ENCODE data around the gene FBRSL1.

FBRSL1 gene

GRCh38 chr12:132465269-132466190 is 24.4 kb upstream of the FBRSL1 start:
- Histone ChIP-seq H3K18ac (ENCODE audit: low read length) (peak overlapping the region; percentile 55), H4K91ac (ENCODE audit: low read depth, low read length, poor library complexity) (no peak overlapping the region), H3K14ac (ENCODE audit: low read length) (no peak overlapping the region), H2BK12ac (ENCODE audit: low read length) (no peak overlapping the region), H2AFZ (ENCODE audit: low read length) (no peak overlapping the region), H2BK120ac (ENCODE audit: low read depth, low read length) (no peak overlapping the region), H3K4me1 (ENCODE audit: control insufficient read depth in 2 of 2, insufficient read depth in 1 of 2, low read depth in 1 of 2, low read length in 2 of 2) (peaks cover 0 to 10% of the 10 kb centered on the region in 2 donors), H3K4ac (ENCODE audit: low read length) (no peak overlapping the region), H2BK5ac (ENCODE audit: low read length) (peak overlapping the region; percentile 88), H3K27me3 (ENCODE audit: control insufficient read depth in 3 of 3, insufficient read depth in 3 of 3, low read depth in 1 of 3, low read length in 3 of 3) (no peaks in the 10 kb centered on the region), H3K4me2 (ENCODE audit: insufficient read depth, low read length, poor library complexity, severe bottlenecking) (no peak overlapping the region), H3K9ac (ENCODE audit: low read depth, low read length, poor library complexity) (no peak overlapping the region), H3K4me3 (ENCODE audit: low read length in 2 of 2) (no peak overlapping the region), H3K36me3 (replicated peaks in 1 of 2; ENCODE audit: control insufficient read depth in 2 of 2, insufficient read depth in 2 of 2, low read length in 2 of 2) (no peaks in the 10 kb centered on the region), H2BK15ac (ENCODE audit: low read length) (no peak overlapping the region), H3K9me3 (replicated peaks in 1 of 2; ENCODE audit: control insufficient read depth in 2 of 2, insufficient read depth in 1 of 2, low read depth in 1 of 2, low read length in 2 of 2) (peaks cover 4 to 5% of the 10 kb centered on the region in 2 donors), H3K27ac (replicated peaks; ENCODE audit: low read length) (no peak overlapping the region), H2AK5ac (ENCODE audit: low read depth, low read length) (peak overlapping the region; percentile 39), H4K8ac (ENCODE audit: low read depth, low read length) (peak overlapping the region; percentile 74), H3K23ac (ENCODE audit: low read depth, low read length, poor library complexity) (no peak overlapping the region), H3K79me1 (ENCODE audit: low read depth, low read length) (no peaks in the 10 kb centered on the region)
- DNase-seq (ENCODE audit: low spot score), result no peak
- no CpG with 5 or more reads among the region's 17 CpGs for WGBS, 2 donors (ENCODE audit: extremely low coverage in 2 of 2, insufficient read length in 2 of 2, insufficient replicate concordance in 1 of 2)

- no CpG with 5 or more reads among the region's 18 CpGs for WGBS, 2 donors (ENCODE audit: extremely low coverage in 2 of 2, insufficient read length in 2 of 2, insufficient replicate concordance in 1 of 2)
- peaks cover 0 to 10% of the 10 kb centered on the region in 2 donors for H3K4me1 ChIP-seq (ENCODE audit: control insufficient read depth in 2 of 2, insufficient read depth in 1 of 2, low read depth in 1 of 2, low read length in 2 of 2)
Measured at GRCh38 chr12:132466241-132467201, 23.4 kb upstream of the FBRSL1 start.

GRCh38 chr12:132467511-132467910 is 22.4 kb upstream of the FBRSL1 start:
- no peak overlapping the region for H2AFZ ChIP-seq (ENCODE audit: low read length)
- H3K4me3 ChIP-seq (ENCODE audit: low read length in 2 of 2), result no peak overlapping the region
- DNase-seq (ENCODE audit: low spot score), result no peak
- no peak overlapping the region for H2BK5ac ChIP-seq (ENCODE audit: low read length)
- H3K27ac ChIP-seq (replicated peaks; ENCODE audit: low read length), result no peak overlapping the region
- no peak overlapping the region for H2BK120ac ChIP-seq (ENCODE audit: low read depth, low read length)
- no peak overlapping the region for H3K4me2 ChIP-seq (ENCODE audit: insufficient read depth, low read length, poor library complexity, severe bottlenecking)
- H4K8ac ChIP-seq (ENCODE audit: low read depth, low read length), result no peak overlapping the region
- no peak overlapping the region for H3K4ac ChIP-seq (ENCODE audit: low read length)
- WGBS, 2 donors (ENCODE audit: extremely low coverage in 2 of 2, insufficient read length in 2 of 2, insufficient replicate concordance in 1 of 2), result no CpG with 5 or more reads among the region's 13 CpGs
- H3K4me1 ChIP-seq (ENCODE audit: control insufficient read depth in 2 of 2, insufficient read depth in 1 of 2, low read depth in 1 of 2, low read length in 2 of 2), result peaks cover 0 to 10% of the 10 kb centered on the region in 2 donors
- H2BK15ac ChIP-seq (ENCODE audit: low read length), result no peak overlapping the region
- no peak overlapping the region for H2BK12ac ChIP-seq (ENCODE audit: low read length)
- no peak overlapping the region for H3K14ac ChIP-seq (ENCODE audit: low read length)
- no peaks in the 10 kb centered on the region for H3K27me3 ChIP-seq (ENCODE audit: control insufficient read depth in 3 of 3, insufficient read depth in 3 of 3, low read depth in 1 of 3, low read length in 3 of 3)
- no peak overlapping the region for H3K9ac ChIP-seq (ENCODE audit: low read depth, low read length, poor library complexity)
- H3K23ac ChIP-seq (ENCODE audit: low read depth, low read length, poor library complexity), result no peak overlapping the region
- H3K9me3 ChIP-seq (replicated peaks in 1 of 2; ENCODE audit: control insufficient read depth in 2 of 2, insufficient read depth in 1 of 2, low read depth in 1 of 2, low read length in 2 of 2), result peaks cover 2 to 4% of the 10 kb centered on the region in 2 donors
- no peak overlapping the region for H3K18ac ChIP-seq (ENCODE audit: low read length)
- no peak overlapping the region for H4K91ac ChIP-seq (ENCODE audit: low read depth, low read length, poor library complexity)
- H3K79me1 ChIP-seq (ENCODE audit: low read depth, low read length), result no peaks in the 10 kb centered on the region
- no peaks in the 10 kb centered on the region for H3K36me3 ChIP-seq (replicated peaks in 1 of 2; ENCODE audit: control insufficient read depth in 2 of 2, insufficient read depth in 2 of 2, low read length in 2 of 2)
- no peak overlapping the region for H2AK5ac ChIP-seq (ENCODE audit: low read depth, low read length)

More at GRCh38 chr12:132466241-132467201, 23.4 kb upstream of the FBRSL1 start:
- Histone ChIP-seq H3K9me3 (replicated peaks in 1 of 2; ENCODE audit: control insufficient read depth in 2 of 2, insufficient read depth in 1 of 2, low read depth in 1 of 2, low read length in 2 of 2) (peaks cover 3 to 4% of the 10 kb centered on the region in 2 donors), H2BK5ac (ENCODE audit: low read length) (no peak overlapping the region), H2AFZ (ENCODE audit: low read length) (no peak overlapping the region), H2AK5ac (ENCODE audit: low read depth, low read length) (peak overlapping the region; percentile 50), H3K23ac (ENCODE audit: low read depth, low read length, poor library complexity) (no peak overlapping the region), H3K36me3 (replicated peaks in 1 of 2; ENCODE audit: control insufficient read depth in 2 of 2, insufficient read depth in 2 of 2, low read length in 2 of 2) (no peaks in the 10 kb centered on the region), H2BK120ac (ENCODE audit: low read depth, low read length) (no peak overlapping the region), H3K27me3 (ENCODE audit: control insufficient read depth in 3 of 3, insufficient read depth in 3 of 3, low read depth in 1 of 3, low read length in 3 of 3) (no peaks in the 10 kb centered on the region), H3K4ac (ENCODE audit: low read length) (no peak overlapping the region), H3K27ac (replicated peaks; ENCODE audit: low read length) (no peak overlapping the region), H3K9ac (ENCODE audit: low read depth, low read length, poor library complexity) (no peak overlapping the region), H2BK12ac (ENCODE audit: low read length) (no peak overlapping the region), H3K18ac (ENCODE audit: low read length) (no peak overlapping the region), H4K91ac (ENCODE audit: low read depth, low read length, poor library complexity) (no peak overlapping the region), H3K4me2 (ENCODE audit: insufficient read depth, low read length, poor library complexity, severe bottlenecking) (no peak overlapping the region), H3K4me3 (ENCODE audit: low read length in 2 of 2) (no peak overlapping the region), H3K14ac (ENCODE audit: low read length) (no peak overlapping the region), H4K8ac (ENCODE audit: low read depth, low read length) (no peak overlapping the region), H2BK15ac (ENCODE audit: low read length) (no peak overlapping the region), H3K79me1 (ENCODE audit: low read depth, low read length) (no peaks in the 10 kb centered on the region)
- DNase-seq (ENCODE audit: low spot score), result no peak
